ENCODE data around the gene RNF14.

Gene RNF14

GRCh38 chr5:141982626-141983025 is 13.7 kb downstream of the RNF14 start:
- no peak for DNase-seq

- DNase-seq: no peak
Observed at GRCh38 chr5:141986072-141986471, 17.2 kb downstream of the RNF14 start.

- no peak for DNase-seq
Observed at GRCh38 chr5:141989720-141990119, 20.8 kb downstream of the RNF14 start.

GRCh38 chr5:141992349-141992963 is 23.6 kb downstream of the RNF14 start:
- peak; percentile 60 for DNase-seq

GRCh38 chr5:141994511-141995136 is 25.7 kb downstream of the RNF14 start:
- DNase-seq: no peak

- no peak for DNase-seq
Observed at GRCh38 chr5:141995656-141996055, 26.8 kb downstream of the RNF14 start.

- no peak for DNase-seq
Observed at GRCh38 chr5:141997358-141997960, 28.6 kb downstream of the RNF14 start.

GRCh38 chr5:142000173-142000572 is 31.3 kb downstream of the RNF14 start:
- DNase-seq: no peak

GRCh38 chr5:142000704-142001484 is 32.0 kb downstream of the RNF14 start:
- peak; percentile 6 for DNase-seq

GRCh38 chr5:142003266-142003800 is 34.4 kb downstream of the RNF14 start:
- no peak for DNase-seq

- DNase-seq: no peak
Observed at GRCh38 chr5:142006363-142007236, 37.7 kb downstream of the RNF14 start.

GRCh38 chr5:142007237-142007544 is 38.3 kb downstream of the RNF14 start:
- DNase-seq: no peak

- DNase-seq: no peak
Observed at GRCh38 chr5:142008813-142009212, 39.9 kb downstream of the RNF14 start.

- no peak for DNase-seq
Observed at GRCh38 chr5:142009886-142010285, 41.0 kb downstream of the RNF14 start.

- DNase-seq: no peak
Observed at GRCh38 chr5:142011572-142012185, 42.8 kb downstream of the RNF14 start.

GRCh38 chr5:142012186-142012785 is 43.4 kb downstream of the RNF14 start:
- DNase-seq: peak; percentile 30

GRCh38 chr5:142012792-142013388 is 44.0 kb downstream of the RNF14 start, which contains the start of gene GNPDA1:
Gene GNPDA1 (minus strand): TSS chr5:142013027. CDS start chr5:142012035, 992 bp downstream.
- peak; percentile 36 for DNase-seq

- DNase-seq: no peak
Observed at GRCh38 chr5:142013734-142014521, 45.0 kb downstream of the RNF14 start.

GRCh38 chr5:142014911-142015584 is 46.1 kb downstream of the RNF14 start:
- DNase-seq: peak; percentile 31

Measured in NCI-H1092 treated with DMSO at 0.1 percent for 48 hours (cell line).